HG02973 (cell line): ENCODE results near the gene LINC01488.

ENCODE experiments used
- ATAC-seq: cut with Tn5 transposase; IDR thresholded peaks from one replicate; pipeline ENCODE4 v1.9.1; 2021; ENCODE audit warnings: moderate library complexity; ENCODE audit not compliant: unreplicated experiment

Gene LINC01488

GRCh38 chr11:69504576-69505335 is 23.3 kb downstream of the LINC01488 start:
- no peak for ATAC-seq

- no peak for ATAC-seq
Observed at GRCh38 chr11:69508974-69509373, 27.5 kb downstream of the LINC01488 start.

DNA sequence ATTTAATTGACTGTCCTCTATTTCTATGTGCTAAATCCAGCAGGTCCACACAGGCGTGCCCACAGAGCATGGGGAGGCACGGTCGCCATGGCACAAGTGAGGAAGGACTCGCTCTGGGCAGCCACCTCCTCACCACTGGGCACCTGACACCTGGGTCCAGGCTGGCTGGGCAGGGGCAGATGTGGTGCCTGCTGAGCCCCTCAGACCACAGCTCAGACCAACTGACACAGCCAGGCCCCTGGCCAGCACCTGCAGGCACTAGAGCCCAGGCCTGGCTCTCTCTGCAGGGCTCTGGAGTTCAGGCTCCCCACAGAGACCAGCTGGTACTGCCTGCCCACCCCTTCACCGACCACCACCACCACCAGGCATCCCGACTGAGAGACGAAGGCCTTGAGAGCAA is 27.9 kb downstream of the LINC01488 start:
- ATAC-seq, result no peak

DNA sequence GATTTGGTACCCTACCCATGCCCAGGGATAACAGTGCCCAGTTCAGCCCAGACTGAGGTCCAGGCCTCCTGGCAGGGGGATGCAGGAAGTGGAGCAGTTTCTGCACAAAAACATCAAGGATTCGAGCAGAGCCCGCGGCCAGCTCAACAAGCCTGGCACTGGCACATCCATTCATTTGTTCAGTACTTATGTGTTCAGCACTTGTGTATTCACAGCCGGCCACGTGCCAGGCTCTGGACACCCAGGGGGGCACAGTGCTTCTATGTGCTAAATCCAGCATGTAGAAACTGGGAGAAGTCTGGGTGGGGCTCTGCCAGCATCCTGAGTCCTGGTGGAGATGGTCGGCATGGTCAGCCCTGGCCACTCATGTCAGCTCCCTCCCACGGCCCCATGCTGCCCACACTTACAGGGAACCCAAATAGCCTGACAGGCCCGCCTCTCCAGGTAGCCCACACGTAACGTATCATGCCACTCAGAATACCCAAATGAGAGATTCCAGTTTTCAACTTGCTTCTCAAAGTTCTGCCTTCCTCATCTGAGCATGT is 28.5 kb downstream of the LINC01488 start:
- no peak for ATAC-seq

DNA sequence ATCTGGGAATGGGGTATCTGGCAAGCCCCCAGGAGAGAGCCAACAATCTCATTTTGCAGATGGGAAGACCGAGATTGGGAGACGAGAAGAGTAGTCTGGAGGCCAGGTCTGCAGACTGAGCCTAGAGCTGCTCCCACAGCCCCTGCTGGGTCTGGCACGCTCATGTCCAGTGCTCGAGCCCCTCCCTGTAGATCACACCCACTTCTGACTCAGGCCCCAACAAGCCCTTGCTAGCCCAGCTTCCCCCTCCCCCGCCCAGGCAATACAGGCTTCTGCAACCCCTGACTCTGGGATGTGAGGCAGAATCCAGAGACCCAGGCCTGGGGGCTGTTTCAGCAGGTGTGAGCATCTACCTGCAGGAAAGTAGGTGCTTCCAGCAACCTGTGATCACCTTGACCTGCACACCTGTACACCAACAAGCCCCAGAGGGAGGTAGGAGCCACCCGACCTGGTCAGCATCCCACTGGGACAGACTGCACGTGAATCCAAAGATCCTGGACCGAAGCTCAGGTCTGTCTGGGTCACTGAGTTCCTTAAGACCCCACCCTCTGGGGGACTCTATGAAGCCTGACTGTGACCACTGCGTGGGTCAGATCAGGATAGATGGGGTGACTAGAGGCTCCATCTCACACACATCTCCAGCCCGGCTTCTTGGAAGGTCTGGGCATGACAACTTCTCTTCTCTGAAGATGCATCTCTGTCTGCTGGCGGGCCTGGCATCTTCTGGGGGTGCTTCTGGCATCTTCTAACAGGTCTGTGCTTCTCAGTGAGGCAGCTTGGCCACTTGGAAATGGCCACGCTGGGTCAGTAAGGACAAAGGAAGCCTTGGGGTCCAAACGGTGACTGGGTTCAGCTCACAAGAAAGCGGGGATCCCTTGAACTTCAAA is 29.3 kb downstream of the LINC01488 start:
- ATAC-seq, result no peak

- ATAC-seq, result no peak
Observed at GRCh38 chr11:69511358-69512055, 30.0 kb downstream of the LINC01488 start.

- no peak for ATAC-seq
Observed at GRCh38 chr11:69512136-69512535, 30.7 kb downstream of the LINC01488 start.

GRCh38 chr11:69512790-69513189 is 31.3 kb downstream of the LINC01488 start:
- no peak for ATAC-seq

DNA sequence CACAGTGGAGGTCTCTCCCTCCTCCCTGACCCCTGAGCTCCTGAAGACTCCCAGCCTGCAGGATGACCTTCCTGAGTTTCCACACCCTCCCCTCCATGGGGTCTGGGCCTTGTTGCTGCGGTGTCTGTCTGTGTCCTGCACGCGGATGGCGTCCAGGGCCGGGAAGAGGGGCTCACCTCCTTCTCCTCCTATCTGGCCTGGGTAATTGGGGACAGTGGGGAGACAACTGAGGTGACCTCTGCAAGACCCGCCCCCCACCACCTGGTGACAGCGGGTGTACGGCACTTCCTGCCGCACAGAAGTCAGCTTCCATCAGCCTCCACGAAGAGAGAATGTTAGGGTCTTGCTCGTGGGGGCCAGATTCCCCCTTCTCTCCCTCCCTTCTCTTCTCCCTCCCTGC is 31.7 kb downstream of the LINC01488 start:
- no peak for ATAC-seq

- no peak for ATAC-seq
Observed at GRCh38 chr11:69513663-69514224, 32.3 kb downstream of the LINC01488 start.

- ATAC-seq, result no peak
Observed at GRCh38 chr11:69514771-69515170, 33.3 kb downstream of the LINC01488 start.

- ATAC-seq, result no peak
Observed at GRCh38 chr11:69515271-69516245, 34.1 kb downstream of the LINC01488 start.

- no peak for ATAC-seq
Observed at GRCh38 chr11:69516526-69516925, 35.1 kb downstream of the LINC01488 start.

- ATAC-seq, result no peak
Observed at GRCh38 chr11:69518081-69518950, 36.9 kb downstream of the LINC01488 start.

GRCh38 chr11:69520186-69520916 is 38.9 kb downstream of the LINC01488 start:
- no peak for ATAC-seq

GRCh38 chr11:69521457-69521856 is 40.0 kb downstream of the LINC01488 start:
- ATAC-seq, result no peak

- no peak for ATAC-seq
Observed at GRCh38 chr11:69523453-69523852, 42.0 kb downstream of the LINC01488 start.

- ATAC-seq, result no peak
Observed at GRCh38 chr11:69524291-69524882, 42.9 kb downstream of the LINC01488 start.
